ENCODE measurements around the gene HDAC4.

- TF ChIP-seq CTCF (IDR thresholded peaks at IDR 0.05; ENCODE audit: insufficient read depth, low read length) = no peak
- no peak for TF ChIP-seq POLR2AphosphoS5 (IDR thresholded peaks at IDR 0.05; ENCODE audit: low read depth)
- TF ChIP-seq REST (IDR thresholded peaks at IDR 0.05; ENCODE audit: insufficient replicate concordance, low read depth) = no peak
Observed at GRCh38 chr2:239156516-239157265, 244.1 kb downstream of the HDAC4 start.

Measured in HL-60 (cell line).